H9 (cell line): ENCODE measurements around the gene EOMES. TPM values are rescaled to one million over a fixed set of nuclear protein-coding genes. Genes with fewer than 3 reads are reported as not detected.
A peak's percentile ranks its signal among the peaks of the same experiment; 100 is the strongest.

Source experiments
- DNase-seq: peaks from one replicate; pipeline ENCODE4 v3.0.0-alpha.2; 2017
- H2AFZ ChIP-seq: one replicate; pipeline ENCODE4 v1.6.1; 2013; ENCODE audit warnings: mild to moderate bottlenecking, low read length, control low read depth, moderate library complexity
- H2AK5ac ChIP-seq: 2 replicates; pipeline ENCODE4 v1.6.1; 2013; ENCODE audit warnings: low read length, control low read depth, mixed read lengths; ENCODE audit not compliant: insufficient read length
- H2BK120ac ChIP-seq: one replicate; pipeline ENCODE4 v1.6.1; 2013; ENCODE audit warnings: low read depth, mild to moderate bottlenecking, low read length, control low read depth, inconsistent platforms; ENCODE audit not compliant: poor library complexity, severe bottlenecking
- H2BK12ac ChIP-seq: 2 replicates; pipeline ENCODE4 v1.6.1; 2013; ENCODE audit warnings: low read length, control low read depth, mixed read lengths, low read depth; ENCODE audit not compliant: insufficient read length
- H2BK15ac ChIP-seq: 2 replicates; pipeline ENCODE4 v1.6.1; 2013; ENCODE audit warnings: low read depth, low read length, control low read depth
- H2BK20ac ChIP-seq: one replicate; pipeline ENCODE4 v1.6.1; 2013; ENCODE audit warnings: low read depth, mild to moderate bottlenecking, low read length, control low read depth, inconsistent platforms; ENCODE audit not compliant: poor library complexity, severe bottlenecking
- H2BK5ac ChIP-seq: 2 replicates; pipeline ENCODE4 v1.6.1; 2013; ENCODE audit warnings: low read length, control low read depth, mixed read lengths; ENCODE audit not compliant: insufficient read length
- H3K14ac ChIP-seq: 2 replicates; pipeline ENCODE4 v1.6.1; 2013; ENCODE audit warnings: low read length, control low read depth; ENCODE audit not compliant: insufficient read depth
- H3K18ac ChIP-seq: 2 replicates; pipeline ENCODE4 v1.6.1; 2013; ENCODE audit warnings: low read depth, mild to moderate bottlenecking, mixed read lengths, low read length, control low read depth; ENCODE audit not compliant: insufficient read length
- H3K23ac ChIP-seq: 2 replicates; pipeline ENCODE4 v1.6.1; 2013; ENCODE audit warnings: low read length, control low read depth, mixed read lengths, low read depth; ENCODE audit not compliant: insufficient read length
- H3K23me2 ChIP-seq: 2 replicates; pipeline ENCODE4 v1.6.1; 2013; ENCODE audit warnings: low read depth, mild to moderate bottlenecking, mixed read lengths, low read length, control low read depth; ENCODE audit not compliant: insufficient read length, poor library complexity, severe bottlenecking
- H3K27ac ChIP-seq: 2 replicates; pipeline ENCODE4 v1.5.1; 2013; ENCODE audit warnings: low read length, control low read depth, mixed read lengths, low read depth; ENCODE audit not compliant: insufficient read length
- H3K27me3 ChIP-seq: 2 replicates; pipeline ENCODE4 v1.6.1; 2013; ENCODE audit warnings: low read length, control low read depth, inconsistent platforms; ENCODE audit not compliant: insufficient read depth
- H3K4ac ChIP-seq: 2 replicates; pipeline ENCODE4 v1.6.1; 2013; ENCODE audit warnings: low read depth, mild to moderate bottlenecking, control low read depth, inconsistent platforms, low read length, moderate library complexity
- H3K4me1 ChIP-seq: 2 replicates; pipeline ENCODE4 v1.6.1; 2013; ENCODE audit warnings: low read length, control low read depth, inconsistent platforms; ENCODE audit not compliant: insufficient read depth
- H3K4me2 ChIP-seq: 2 replicates; pipeline ENCODE4 v1.6.1; 2013; ENCODE audit warnings: low read length, control low read depth, mixed read lengths; ENCODE audit not compliant: insufficient read length, insufficient read depth
- H3K56ac ChIP-seq: 2 replicates; pipeline ENCODE4 v1.6.1; 2013; ENCODE audit warnings: low read depth, mild to moderate bottlenecking, mixed read lengths, low read length, control low read depth; ENCODE audit not compliant: insufficient read length
- H3K79me1 ChIP-seq: 2 replicates; pipeline ENCODE4 v1.6.1; 2013; ENCODE audit warnings: low read depth, mild to moderate bottlenecking, moderate library complexity, low read length, control low read depth, inconsistent platforms; ENCODE audit not compliant: insufficient read depth, poor library complexity, severe bottlenecking
- H3K79me2 ChIP-seq: 2 replicates; pipeline ENCODE4 v1.6.1; 2013; ENCODE audit warnings: low read length, control low read depth, inconsistent platforms; ENCODE audit not compliant: insufficient read depth
- H3K9ac ChIP-seq: 2 replicates; pipeline ENCODE4 v1.6.1; 2013; ENCODE audit warnings: low read length, control low read depth, mixed read lengths; ENCODE audit not compliant: insufficient read length; ENCODE audit errors: extremely low read depth
- H3K9me3 ChIP-seq: one replicate; pipeline ENCODE4 v1.6.1; 2013; ENCODE audit warnings: low read depth, low read length, inconsistent platforms; ENCODE audit not compliant: control insufficient read depth
- H3T11ph ChIP-seq: one replicate; pipeline ENCODE4 v1.6.1; 2013; ENCODE audit warnings: mild to moderate bottlenecking, low read length, control low read depth, inconsistent platforms
- H4K20me1 ChIP-seq: one replicate; pipeline ENCODE4 v1.6.1; 2013; ENCODE audit not compliant: control insufficient read depth, insufficient read length, insufficient read depth
- H4K5ac ChIP-seq: 2 replicates; pipeline ENCODE4 v1.6.1; 2013; ENCODE audit warnings: low read depth, mild to moderate bottlenecking, mixed read lengths, low read length, control low read depth; ENCODE audit not compliant: insufficient read length
- H4K8ac ChIP-seq: replicated peaks from 2 replicates; pipeline ENCODE4 v1.6.1; 2013; ENCODE audit warnings: low read length, control low read depth, mixed read lengths, low read depth; ENCODE audit not compliant: insufficient read length
- H4K91ac ChIP-seq: 2 replicates; pipeline ENCODE4 v1.6.1; 2013; ENCODE audit warnings: low read depth, mild to moderate bottlenecking, moderate library complexity, mixed read lengths, low read length, control low read depth; ENCODE audit not compliant: insufficient read length
- H3K27ac Mint-ChIP-seq, 3 experiments: 2 replicates in 2 of 3; 3 replicates in 1 of 3; pipeline ENCODE4 v1.8.0; 2020 to 2021; ENCODE audit warnings: mixed read lengths in 3 of 3, mild to moderate bottlenecking in 1 of 3, moderate library complexity in 1 of 3
- H3K27me3 Mint-ChIP-seq: 2 replicates; pipeline ENCODE4 v1.8.0; 2021; ENCODE audit warnings: low read depth, mild to moderate bottlenecking, moderate library complexity, mixed read lengths
- H3K36me3 Mint-ChIP-seq, 3 experiments: 2 replicates in 2 of 3; 3 replicates in 1 of 3; pipeline ENCODE4 v1.8.0; 2020 to 2021; ENCODE audit warnings: low read depth in 3 of 3, mixed read lengths in 3 of 3; ENCODE audit not compliant: insufficient read depth in 1 of 3
- H3K4me1 Mint-ChIP-seq, 2 experiments: 2 replicates each; pipeline ENCODE4 v1.8.0; 2020; ENCODE audit warnings: mixed read lengths in 2 of 2
- H3K4me3 Mint-ChIP-seq, 2 experiments: 2 replicates in 1 of 2; 3 replicates in 1 of 2; pipeline ENCODE4 v1.8.0; 2020 to 2021; ENCODE audit warnings: mild to moderate bottlenecking in 2 of 2, mixed read lengths in 2 of 2, moderate library complexity in 1 of 2
- H3K9me3 Mint-ChIP-seq, 2 experiments: 2 replicates in 1 of 2; 3 replicates in 1 of 2; pipeline ENCODE4 v1.8.0; 2020; ENCODE audit warnings: mild to moderate bottlenecking in 2 of 2, mixed read lengths in 2 of 2, moderate library complexity in 1 of 2
- CTCF ChIP-seq: fragments of 200-600 bp; sonication (generic); conservative IDR thresholded peaks from 3 replicates; pipeline ENCODE4 v1.8.0; 2021; ENCODE audit warnings: antibody characterized with exemption, mild to moderate bottlenecking
- WGBS: extraction: QIAGEN DNeasy Blood & Tissue Kit; methylation state at CpG from one replicate; pipeline ENCODE4 v1.1.7; 2013; ENCODE audit warnings: missing lambda C conversion rate, low lambda C conversion rate, mixed read lengths; ENCODE audit not compliant: insufficient read length; ENCODE audit errors: extremely low coverage; 5-methylcytosine and 5-hydroxymethylcytosine counted together
- total RNA-seq: library from RNA; stranded (reverse); gene quantifications from 2 replicates; pipeline ENCODE4 v1.2.1, GENCODE V29; 2021

Gene EOMES
- total RNA-seq, 1 experiment from 2014 or later: 1.7 TPM

- Histone ChIP-seq H3T11ph (no peak overlapping the region), H4K20me1 (no peaks in the 10 kb centered on the region), H2BK120ac (no peak overlapping the region), H3K4me1 (no peaks in the 10 kb centered on the region; the same call in 1 of the 2 replicates), H3K27ac (no peak overlapping the region), H3K4me2 (peak overlapping the region; percentile 80), H3K4ac (no peak overlapping the region), H3K18ac (no peak overlapping the region), H2BK20ac (no peak overlapping the region), H3K9me3 (no peaks in the 10 kb centered on the region), H3K79me1 (no peaks in the 10 kb centered on the region), H3K14ac (no peak overlapping the region), H4K8ac (no peak overlapping the region), H3K23ac (no peak overlapping the region), H2AK5ac (no peak overlapping the region), H2BK5ac (no peak overlapping the region), H3K9ac (no peak overlapping the region), H3K56ac (no peak overlapping the region), H2BK12ac (no peak overlapping the region), H3K79me2 (no peaks in the 10 kb centered on the region), H2AFZ (no peak overlapping the region), H4K91ac (no peak overlapping the region), H3K27me3 (peaks cover 69% of the 10 kb centered on the region), H4K5ac (no peak overlapping the region), H2BK15ac (no peak overlapping the region), H3K23me2 (peaks cover 12% of the 10 kb centered on the region)
- Mint-ChIP-seq H3K36me3 (no peaks in the 10 kb centered on the region; a peak in 1 of 7 replicates), H3K9me3 (peaks cover 0 to 5% of the 10 kb centered on the region in 2 experiments; a peak in 2 of 5 replicates), H3K27me3 (peaks cover 99% of the 10 kb centered on the region), H3K27ac (no peak overlapping the region), H3K4me1 (peaks cover 41 to 59% of the 10 kb centered on the region in 2 experiments), H3K4me3 (peak overlapping the region; percentile 70 to 88; a peak in 4 of 5 replicates)
- peak; percentile 41 for DNase-seq
- no CpG with 5 or more reads among the region's 11 CpGs for WGBS
- no peak for TF ChIP-seq CTCF
Measured at GRCh38 chr3:27714146-27714526, 8.0 kb downstream of the EOMES start.
